ENCODE data around the gene CFAP73. TPM values are rescaled to one million over a fixed set of nuclear protein-coding genes. Genes with fewer than 3 reads are reported as not detected.

Gene CFAP73
- not detected in 2 replicates for total RNA-seq

DNA sequence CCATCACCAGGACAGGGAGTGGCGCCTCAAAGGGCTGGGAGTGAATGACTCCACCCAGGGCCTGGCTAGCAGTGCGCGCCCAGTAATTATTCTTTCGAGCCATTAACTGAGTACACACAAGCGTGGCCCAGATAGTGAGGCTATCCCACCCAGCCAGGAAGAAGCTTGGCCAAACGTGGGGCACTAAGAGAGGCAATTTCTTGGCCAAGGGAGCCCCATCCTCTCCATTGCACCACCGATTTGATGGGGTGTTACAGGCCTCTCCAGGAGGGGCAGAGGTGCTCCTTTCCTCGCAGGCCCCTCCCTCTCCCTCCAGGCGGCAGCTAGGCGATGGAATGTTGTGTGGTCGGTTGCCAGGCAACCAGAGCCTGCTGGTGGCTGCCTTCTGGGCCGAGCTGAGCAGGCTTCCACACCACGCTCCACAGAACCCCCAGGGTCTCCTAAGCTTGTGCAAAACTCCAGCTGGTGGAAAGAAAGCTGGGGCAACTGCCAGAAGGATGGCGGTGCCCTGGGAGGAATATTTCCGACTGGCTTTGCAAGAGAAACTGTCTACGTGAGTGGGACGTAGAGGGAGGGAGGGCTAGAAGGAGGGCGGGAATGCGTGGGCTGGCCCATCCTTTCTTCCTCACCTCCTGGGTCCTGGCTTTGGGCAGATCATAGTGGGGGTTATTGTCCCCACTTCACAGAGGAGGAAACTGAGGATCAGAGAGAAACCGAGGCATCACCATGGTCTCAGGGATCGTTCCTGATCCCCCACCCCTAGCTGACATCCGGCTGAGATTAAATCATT lies at the start of gene CFAP73:
CFAP73 (plus strand) TSS at position 364 of the 790 bp plus-strand sequence; CDS start at position 498, 134 bp downstream.

GRCh38 chr12:113135178-113136127 lies 14.1 kb upstream of the CFAP73 start, which contains the start of gene RASAL1:
RASAL1 (minus strand) TSS chr12:113135761; CDS start chr12:113135462, 299 bp downstream.

GRCh38 chr12:113185180-113186032 lies 35.9 kb downstream of the CFAP73 start, which contains the start of the genes DDX54 and RITA1:
DDX54 (minus strand) TSS chr12:113185478; CDS start chr12:113185451, 27 bp downstream.
RITA1 (plus strand) TSS chr12:113185721; CDS start chr12:113186747, 1,026 bp downstream.

Other genes with a start within 250 kb of the CFAP73 start
- 4.9 TPM in 2 replicates for gene OAS1, start 242.8 kb upstream of the CFAP73 start, total RNA-seq
- gene OAS3, start 211.2 kb upstream of the CFAP73 start, total RNA-seq, result 2.2 and 5.5 TPM in 2 replicates
- gene OAS2, start 171.2 kb upstream of the CFAP73 start, total RNA-seq, result 5.8 and 11.4 TPM in 2 replicates
- gene DTX1, start 93.0 kb upstream of the CFAP73 start, total RNA-seq, result under 0.01 TPM in 1 of 2 replicates, not detected in the other
- gene RASAL1, start 14.0 kb upstream of the CFAP73 start, total RNA-seq, result not detected in 2 replicates
- 38.2 and 43.4 TPM in 2 replicates for gene DDX54, start 35.8 kb downstream of the CFAP73 start, total RNA-seq
- 14.9 and 15.0 TPM in 2 replicates for gene RITA1, start 36.0 kb downstream of the CFAP73 start, total RNA-seq
- gene TPCN1, start 71.7 kb downstream of the CFAP73 start, total RNA-seq, result 5.2 and 10.2 TPM in 2 replicates
- gene SLC8B1, start 185.4 kb downstream of the CFAP73 start, total RNA-seq, result 15.1 and 21.6 TPM in 2 replicates
- 12.4 and 24.6 TPM in 2 replicates for gene PLBD2, start 208.9 kb downstream of the CFAP73 start, total RNA-seq